Renal cortical epithelial cell (primary cell): ENCODE measurements around the gene TXLNG. TPM values are rescaled to one million over a fixed set of nuclear protein-coding genes. Genes with fewer than 3 reads are reported as not detected.

ENCODE experiments used
- DNase-seq: peaks from one replicate; pipeline ENCODE4 v3.0.0-alpha.2; 2011; ENCODE audit warnings: low read depth
- total RNA-seq: library from RNA; depleted of rRNA; stranded (reverse); fragments of >200 nt; gene quantifications from 2 replicates; pipeline ENCODE4 v1.2.3, GENCODE V29; 2014

Gene TXLNG
- total RNA-seq, 1 donor from 2014 or later, result 16.7 TPM

DNA sequence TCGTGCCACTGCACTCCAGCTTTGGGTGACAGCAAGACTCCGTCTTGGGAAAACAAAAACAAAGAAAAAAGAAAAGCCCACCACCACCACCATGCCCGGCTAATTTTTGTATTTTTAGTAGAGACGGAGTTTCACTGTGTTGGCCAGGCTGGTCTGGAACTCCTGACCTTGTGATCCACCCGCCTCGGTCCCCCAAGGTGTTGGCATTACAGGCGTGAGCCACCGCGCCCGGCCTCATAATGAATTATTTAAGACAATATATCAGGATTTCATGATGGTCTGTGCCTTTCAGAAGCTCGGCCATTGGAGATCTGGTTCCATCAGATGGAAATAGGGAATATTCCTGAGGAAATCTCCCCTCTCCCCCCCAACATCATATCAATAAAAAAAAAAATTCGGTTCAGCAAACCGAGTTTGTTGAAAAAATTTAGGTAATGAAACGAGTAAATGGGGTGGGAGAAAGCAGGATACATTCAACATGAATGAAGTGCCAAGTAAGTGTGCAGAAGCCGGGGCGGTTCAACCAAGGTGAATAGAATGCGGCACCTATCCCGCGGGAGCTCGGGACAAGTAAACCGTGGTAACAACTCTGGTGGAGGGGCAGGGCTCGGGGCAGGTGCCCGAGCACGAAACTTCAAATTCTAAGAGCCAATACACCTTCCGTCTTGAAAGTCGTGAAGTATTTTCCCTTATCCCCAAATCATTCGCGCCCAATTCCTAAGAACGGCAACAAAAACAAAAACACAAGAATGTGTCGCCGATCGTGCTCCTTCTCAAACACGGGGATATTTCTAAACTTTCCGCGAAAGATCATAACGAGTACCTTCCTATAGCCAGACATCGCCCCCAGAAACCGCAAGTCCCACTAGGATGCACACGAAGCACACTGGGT lies 773 bp upstream of the TXLNG start:
- DNase-seq, result no peak

DNA sequence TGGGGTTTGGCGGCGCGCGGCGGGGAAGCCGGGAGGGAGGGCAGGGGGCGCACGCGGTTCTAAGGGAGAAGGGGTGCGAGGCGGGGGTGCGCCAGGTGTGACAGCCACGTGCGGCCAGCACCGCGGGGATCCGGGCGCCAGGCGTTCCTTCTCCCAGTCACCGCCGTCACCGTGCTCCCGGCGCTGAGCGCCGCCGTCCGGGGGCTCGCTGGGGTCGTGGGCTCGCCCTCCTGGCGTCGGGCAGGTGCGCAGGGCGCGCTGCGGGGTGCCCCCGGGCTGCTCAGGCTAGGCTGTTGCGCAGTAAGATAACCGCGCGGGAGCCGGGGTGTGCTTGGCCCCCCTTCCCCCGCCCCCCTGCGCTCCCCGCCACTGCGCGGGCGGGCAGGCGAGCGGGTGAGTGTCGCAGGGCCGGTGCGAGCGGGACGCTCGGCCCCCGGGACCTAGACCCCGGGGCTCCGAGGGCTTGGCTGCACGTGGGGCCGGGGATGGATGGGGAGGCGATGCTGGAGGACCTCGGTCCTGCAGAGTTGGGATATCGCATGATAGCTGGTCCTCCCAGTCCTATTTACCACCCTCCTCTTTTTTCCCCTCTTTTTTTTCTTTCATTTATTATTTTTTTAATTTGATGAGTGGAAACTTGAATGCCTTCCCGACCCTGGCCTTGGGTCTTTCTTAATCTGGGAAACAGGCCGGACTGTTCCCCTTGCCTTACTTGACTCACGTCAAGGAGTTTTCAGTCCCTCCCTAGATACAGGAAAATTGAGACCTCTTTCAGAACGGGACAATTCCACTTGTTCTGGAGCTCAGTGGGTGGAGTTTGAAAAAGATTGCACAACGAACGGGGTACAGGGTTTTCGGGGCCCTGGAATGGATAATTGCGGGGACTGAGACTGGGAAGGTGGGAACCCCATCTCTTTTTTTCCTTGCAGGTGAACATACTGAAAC lies 797 bp downstream of the TXLNG start:
- DNase-seq, result no peak

DNA sequence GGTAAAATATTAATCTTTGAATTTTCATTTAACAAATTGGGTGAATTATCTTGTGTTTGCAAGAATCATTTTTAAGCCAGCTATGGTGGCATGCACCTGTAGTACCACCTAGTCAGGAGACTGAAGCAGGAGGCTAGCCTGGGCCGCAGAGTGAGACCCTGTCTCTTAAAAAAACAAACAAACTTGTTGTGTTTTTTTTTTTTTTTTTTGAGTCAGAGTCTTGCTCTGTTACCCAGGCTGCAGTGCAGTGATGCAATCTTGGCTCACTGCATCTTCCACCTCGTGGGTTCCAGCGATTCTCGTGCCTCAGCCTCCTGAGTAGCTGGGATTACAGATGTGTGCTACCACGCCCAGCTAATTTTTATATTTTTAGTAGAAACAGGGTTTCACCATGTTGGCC lies 2.2 kb downstream of the TXLNG start:
- DNase-seq, result no peak

DNA sequence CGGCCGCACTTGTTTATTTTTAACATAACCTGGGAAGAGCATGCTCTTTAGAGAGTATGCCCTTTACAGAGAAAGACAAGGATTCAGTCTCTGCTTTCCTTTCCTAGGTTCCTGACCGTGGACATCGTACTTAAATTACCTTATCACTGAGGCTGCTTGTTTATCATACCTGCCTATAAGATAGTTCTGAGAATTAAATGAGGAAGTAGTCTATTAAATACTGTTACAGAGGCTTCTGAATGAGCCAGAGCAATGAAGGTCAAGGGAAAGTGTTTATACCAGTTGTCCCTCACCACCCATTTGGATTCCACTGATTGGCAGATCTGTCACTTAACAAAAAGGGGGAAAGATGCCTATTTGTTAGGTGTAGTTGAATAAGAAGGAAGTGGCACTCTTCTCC lies 10.0 kb downstream of the TXLNG start:
- DNase-seq, result no peak

DNA sequence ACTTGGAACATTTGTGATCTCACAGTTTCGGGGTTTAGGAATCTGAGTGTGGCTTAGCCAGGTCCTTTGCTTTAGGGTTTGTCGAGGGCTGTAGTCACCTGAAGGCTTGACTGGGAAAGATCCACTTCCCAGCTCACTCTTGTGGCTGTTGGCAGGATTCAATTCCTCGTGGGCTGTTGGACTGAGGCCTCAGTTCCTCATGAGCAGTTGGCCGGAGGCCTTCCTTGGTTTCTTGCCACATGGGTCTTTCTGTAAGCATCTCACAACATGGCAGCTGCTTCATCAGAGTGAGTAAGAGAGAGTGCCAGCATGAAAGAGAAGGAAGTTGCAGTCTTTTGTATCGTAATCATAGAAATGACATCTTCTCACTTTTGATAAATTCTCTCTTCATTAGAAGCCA lies 11.1 kb downstream of the TXLNG start:
- DNase-seq, result no peak

DNA sequence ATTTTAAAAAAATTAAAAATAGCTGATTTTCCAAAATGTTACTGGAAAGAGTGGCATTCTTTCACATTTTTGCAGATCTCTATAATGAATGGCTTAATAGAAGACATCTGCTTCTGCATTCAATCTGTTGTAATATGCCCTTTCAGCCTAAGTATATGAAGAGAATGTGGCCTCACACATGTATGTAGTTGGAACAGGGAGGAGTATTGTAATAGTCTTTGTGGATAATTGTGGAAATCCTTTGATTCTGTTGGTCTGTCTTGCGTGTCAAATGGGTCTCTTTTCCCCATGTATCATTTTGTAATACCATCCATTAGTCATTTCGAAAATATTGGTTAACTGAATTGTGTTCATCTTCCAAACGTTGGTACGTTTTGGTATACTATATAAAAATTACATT lies 11.6 kb downstream of the TXLNG start:
- DNase-seq, result no peak

DNA sequence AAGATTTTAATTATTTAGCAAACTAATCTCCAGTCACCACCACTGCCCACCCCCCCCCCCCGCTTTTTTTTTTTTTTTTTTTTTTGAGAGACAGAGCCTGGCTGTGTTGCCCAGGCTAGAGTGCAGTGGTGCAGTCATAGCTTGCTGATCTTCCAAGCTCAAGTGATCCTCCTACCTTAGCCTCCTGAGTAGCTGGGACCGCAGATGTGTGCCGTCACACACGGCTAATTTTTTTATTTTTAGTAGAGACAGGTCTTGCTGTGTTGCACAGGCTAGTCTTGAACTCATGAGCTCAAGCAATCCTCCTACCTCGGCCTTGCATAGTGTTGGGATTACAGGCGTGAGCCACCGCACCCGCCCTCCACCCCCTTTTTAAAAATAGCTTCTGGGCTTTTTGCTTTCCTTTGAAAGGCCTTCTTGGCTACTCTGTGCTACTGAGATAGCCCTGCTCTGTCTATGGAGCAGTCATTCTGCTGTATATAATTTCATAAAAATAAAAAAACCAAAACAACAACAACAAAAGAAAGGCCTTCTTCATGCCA lies 18.7 kb downstream of the TXLNG start:
- DNase-seq, result no peak

DNA sequence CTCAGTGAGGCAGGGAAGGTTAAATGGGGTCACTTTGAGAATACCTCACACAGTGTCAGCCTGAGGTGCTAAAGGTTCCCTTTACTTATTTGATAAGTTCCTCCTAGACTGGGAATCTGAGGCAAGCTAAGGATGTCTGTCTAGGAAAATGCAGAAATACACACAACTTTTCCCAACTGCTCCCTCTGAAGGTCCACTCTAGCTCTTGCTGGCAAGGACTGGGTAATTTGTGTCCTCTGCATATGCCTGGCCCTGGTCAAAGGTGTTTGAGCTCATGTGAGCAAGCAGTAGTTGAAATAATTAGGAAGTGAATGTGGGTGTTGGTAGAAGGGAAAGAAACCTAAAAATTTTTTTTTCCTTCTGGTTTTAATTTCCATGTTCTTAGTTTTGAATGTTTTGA lies 21.3 kb downstream of the TXLNG start:
- no peak for DNase-seq

DNA sequence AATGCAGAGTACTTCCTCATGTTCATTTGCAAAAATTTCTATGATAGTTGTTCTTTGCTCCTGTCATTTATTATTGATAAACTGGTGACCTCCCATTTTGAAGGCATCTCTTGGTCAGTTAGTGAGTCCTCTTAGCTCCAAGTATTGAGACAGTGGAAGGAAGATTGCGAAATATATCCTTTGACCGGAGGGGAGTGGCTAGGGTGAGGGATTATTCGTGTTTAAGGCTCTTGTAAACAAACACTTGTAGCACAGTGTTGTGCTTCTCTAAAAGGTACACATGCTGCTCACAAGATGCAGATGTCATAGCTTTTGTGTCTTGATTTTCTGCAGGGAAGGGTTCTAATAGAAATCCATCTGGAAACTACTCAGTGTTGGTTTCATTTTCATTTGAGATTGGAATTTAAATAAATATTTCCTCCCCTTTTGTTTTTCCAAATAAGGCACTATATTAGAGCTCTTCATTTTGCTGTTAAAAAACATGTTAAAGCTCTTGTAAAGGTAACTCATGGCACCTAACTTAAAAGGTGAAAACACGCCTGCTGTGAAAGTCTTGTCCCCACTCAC lies 21.8 kb downstream of the TXLNG start:
- peak; percentile 73 for DNase-seq

DNA sequence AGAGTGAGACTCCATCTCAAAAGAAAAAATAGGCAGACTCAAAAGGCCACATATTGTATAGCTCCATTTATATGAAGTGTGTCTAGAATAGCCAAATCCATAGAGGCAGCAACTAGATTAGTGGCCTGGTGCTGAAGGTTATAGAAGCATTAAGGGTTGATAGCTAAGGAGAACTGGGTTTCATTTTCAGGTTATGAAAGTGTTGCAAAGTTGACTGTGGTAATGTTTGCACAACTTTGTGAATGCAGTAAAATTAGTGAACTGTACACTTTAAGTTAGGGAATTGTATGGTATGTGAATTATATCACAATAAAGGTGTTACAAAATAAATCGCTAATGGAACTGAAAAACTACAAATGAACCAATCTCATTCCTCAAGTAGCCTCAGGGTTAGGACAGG lies 28.3 kb downstream of the TXLNG start:
- no peak for DNase-seq

DNA sequence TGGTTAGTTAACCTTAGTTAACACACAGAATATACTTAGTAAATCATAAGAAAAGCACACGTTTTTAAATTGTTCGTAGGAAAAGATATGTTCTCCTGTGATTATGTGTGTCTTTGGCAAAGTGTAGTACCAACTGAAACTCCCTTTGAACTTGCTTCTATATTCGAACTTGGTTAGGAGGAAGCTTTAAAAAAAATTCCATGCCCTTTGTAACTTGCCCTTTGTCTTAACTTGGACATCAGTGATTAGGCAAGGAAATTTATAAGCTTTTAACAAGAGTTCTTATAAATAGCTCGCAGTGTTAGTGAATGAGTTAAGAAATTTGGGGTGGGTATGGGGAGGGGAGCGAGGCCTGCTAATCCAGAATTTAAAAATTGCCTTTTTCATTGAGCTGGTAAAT lies 33.4 kb downstream of the TXLNG start:
- DNase-seq, result no peak

DNA sequence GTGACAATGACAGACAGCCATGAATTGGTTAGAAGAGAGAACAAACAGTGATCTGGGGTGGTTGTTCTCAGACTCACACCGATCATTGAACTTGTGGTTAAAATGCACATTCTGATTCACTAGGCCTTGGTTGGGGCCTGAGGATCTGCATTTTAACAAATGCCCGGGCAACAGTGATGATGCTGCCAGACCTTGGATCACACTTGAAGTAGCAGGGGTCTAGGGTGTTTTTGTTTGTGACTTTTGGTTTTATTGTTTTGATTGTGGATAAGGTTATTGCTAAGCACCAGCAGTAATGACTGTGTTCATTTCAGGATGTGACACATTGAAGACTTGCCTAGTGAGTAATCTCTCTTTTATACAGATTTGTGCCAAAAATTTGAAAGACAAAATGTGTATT lies 36.5 kb downstream of the TXLNG start:
- no peak for DNase-seq

DNA sequence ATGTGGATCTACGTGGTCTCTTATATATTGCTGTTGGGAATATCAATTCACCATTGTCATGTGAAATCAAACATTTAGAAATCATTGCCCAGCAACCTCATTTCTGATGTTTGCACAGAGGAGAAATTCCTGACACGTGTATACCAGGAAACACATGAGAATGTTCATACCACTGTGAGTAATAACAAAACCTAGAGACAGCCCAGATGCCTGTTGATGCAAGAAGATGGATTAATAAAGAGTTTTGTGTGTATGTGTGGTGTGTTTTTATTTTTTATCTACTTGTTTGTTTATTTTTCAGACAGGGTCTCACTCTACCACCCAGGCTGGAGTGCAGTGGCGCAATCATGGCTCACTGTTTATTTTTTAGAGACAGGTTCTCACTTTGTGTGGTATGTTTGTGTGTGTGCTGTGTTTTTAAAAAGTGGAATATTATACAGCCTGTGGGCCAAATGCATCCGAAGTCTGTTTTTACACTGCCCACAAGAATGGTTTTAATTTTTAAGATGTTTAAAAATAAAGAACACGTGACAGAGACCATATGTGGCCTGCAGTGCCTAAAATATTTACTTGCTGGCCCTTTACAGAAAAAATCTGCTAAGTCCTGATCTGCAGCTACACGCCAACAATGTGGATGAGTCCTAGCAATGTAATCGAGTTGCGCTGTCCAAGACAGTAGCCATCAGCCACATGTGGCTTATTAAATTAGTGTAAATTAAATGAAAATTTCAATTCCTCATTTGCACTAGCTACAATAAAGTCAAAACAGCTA lies 39.2 kb downstream of the TXLNG start:
- no peak for DNase-seq

DNA sequence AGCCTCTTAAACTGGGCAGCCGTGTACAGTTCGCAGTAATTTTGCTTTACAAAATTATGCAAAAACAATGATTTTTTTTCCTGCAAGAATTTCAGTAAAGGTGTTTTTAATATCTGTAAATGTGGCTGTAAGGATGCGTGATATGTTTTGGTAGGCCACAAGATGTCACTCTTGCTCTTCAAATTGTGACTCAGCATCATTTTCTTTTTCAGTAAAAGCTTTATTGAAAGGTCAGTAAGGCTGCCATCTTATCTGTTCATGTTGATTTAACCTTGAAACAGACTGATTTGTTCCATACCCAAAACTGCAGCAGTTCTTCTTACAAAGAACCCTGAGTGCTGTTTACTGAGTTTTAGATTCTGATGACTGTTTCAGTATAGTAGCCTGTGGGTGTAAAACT lies 39.9 kb downstream of the TXLNG start:
- no peak for DNase-seq

DNA sequence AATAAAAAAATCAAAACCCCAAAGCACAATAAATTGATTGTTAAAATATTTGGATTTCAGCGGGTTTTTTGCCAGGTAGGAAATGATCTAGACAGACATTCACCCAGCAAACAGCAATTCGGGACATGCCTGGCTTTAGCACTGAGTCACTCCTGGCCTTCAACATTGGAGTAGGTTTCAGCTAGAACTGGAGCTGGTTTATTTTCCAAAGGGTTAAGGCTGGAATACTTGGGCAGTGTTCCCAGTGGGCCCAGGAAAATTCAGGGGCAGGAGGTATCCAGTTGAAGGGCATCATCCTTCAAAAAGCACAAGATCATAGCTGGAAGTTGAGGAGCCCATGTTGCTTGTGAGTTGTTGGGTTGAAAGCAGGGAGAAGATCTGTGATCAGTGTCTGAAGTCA lies 41.0 kb downstream of the TXLNG start:
- no peak for DNase-seq

DNA sequence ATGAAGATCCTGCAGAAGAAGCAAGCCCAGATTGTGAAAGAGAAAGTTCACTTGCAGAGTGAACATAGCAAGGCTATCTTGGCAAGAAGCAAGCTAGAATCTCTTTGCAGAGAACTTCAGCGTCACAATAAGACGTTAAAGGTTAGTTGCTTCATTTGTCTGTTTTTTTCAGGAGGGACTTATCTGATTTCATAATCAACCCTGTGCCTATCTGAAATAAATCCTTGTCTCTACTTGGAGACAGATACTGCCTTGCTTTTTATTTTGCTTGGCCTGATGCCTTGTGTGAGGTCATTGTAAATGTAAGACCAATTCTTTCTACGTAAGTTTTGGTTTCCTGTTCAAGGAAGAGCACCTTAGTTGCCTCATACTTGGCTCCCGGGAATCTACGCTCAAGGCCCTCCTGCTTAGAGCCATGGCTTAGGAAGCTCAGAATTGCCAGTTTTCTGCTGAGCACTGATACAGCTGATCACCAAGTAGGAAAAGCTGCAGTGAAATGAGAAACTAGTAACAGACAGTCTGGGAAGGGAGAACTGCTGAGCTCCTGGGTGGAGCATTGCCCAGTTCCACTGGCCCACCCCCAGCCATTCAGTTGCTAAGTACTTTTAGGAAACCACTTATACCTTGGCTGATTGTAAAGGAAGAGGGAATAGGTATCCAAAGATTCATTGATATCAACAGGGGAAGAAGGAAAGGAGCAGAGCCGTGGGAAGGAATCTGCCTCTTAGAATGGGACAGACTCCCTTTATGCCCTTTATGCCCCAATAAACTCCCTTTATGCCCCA lies 42.0 kb downstream of the TXLNG start:
- DNase-seq, result peak; percentile 37

DNA sequence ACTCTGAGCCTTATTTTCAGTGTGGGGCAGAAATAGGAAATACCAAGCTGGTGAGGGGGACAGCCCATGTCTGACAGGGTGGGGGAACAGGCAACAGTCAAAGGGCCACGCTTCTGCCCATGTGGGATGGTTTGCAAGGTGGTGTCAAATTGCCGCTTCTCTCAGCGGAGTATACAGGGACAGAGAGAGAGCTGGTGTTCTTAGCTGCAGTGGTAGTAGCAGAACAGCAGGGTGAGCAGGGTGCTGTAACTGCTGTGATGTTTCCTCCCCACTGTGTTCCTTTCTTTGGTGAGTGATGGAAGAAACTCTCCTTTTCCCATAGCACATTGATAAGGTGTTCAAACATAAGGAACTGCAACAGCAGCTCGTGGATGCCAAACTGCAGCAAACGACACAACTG lies 46.0 kb downstream of the TXLNG start:
- no peak for DNase-seq

DNA sequence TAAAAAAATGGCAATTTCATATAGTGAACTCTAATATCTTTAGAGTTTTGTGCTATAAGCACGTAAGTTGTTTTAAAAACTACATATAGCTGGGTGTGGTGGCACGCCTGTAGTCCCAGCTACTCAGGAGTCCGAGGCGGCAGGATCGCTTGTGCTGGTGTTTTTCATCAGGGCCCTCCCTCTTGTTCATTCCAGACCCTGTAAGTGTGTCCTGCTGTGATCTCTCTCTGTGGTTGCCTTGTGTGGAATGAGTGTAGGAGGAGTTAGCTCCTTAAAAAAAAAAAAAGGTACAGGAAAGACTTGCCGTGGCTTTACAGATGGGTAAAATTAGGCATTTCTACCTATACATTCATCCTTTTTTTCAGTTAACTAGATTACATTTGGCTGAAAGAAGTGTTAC lies 48.5 kb downstream of the TXLNG start:
- no peak for DNase-seq

DNA sequence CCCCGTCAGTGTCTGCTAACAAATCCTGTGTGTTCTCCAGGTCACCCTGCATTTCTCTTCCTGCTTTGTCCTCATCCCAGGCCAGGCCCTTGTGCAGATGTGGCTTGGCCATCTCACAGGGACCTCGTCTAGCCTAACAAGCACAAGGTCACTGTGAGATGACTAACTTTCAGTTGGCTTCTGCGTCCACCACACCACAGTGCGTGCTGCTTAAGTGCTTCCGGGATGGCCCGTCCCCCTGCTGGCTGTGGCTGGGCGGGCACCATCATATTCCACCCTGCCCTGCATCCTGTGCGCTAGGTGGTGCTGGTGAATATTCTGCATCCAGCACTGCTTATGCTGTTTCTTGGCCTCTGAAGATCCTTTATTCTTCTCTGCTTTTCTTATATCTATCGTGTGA lies 50.1 kb downstream of the TXLNG start:
- peak; percentile 2 for DNase-seq

DNA sequence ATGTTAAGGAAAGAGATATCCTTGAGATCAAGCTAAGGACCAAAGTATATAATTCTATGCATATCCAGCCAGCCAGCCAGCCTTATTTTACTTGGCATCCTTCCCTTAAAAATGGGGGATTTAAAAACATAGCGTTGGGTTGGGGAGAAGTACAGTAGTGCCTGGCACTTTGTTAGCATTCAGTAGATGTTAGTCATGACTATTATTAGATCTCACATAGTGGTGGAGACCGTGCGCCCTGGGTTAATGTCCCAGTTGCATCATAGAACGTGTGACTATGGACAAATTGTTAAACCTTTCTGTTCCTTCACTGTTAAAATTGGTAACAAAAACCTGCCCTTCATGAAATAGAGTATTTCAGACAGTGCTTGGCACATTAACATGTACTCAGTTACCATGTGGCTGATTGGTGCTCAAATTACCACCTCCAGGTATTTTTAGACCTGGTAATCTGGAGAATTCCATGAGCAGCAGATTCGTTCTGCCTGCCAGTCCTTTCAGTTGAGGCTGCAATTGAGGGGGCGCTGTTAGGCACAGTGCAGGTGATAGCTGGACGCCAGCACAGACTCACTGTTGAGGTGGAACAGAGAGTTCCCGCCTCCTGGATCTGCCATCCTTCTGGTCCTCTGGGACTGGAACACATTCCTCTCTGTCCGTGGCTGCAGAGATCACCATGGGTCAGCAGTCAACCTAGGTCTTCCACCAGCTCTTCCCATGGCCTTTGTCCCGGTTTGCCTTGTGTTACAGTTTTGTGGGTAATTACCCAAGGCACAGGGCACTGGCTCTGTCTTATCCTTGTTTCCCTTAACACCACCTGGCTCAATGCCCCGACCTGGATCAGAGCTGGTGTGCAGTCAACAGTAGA lies 52.2 kb downstream of the TXLNG start:
- peak; percentile 79 for DNase-seq
